HG03460 (cell line): ENCODE results near the gene ZNF429.
"Not testable (repeated sequence)": the region's sequence is repeated elsewhere in the genome, so short reads cannot be mapped to it uniquely, and the experiment has no call there.

ENCODE experiments used
- ATAC-seq: cut with Tn5 transposase; IDR thresholded peaks from one replicate; pipeline ENCODE4 v1.9.1; 2021; ENCODE audit not compliant: unreplicated experiment

ZNF429 gene

DNA sequence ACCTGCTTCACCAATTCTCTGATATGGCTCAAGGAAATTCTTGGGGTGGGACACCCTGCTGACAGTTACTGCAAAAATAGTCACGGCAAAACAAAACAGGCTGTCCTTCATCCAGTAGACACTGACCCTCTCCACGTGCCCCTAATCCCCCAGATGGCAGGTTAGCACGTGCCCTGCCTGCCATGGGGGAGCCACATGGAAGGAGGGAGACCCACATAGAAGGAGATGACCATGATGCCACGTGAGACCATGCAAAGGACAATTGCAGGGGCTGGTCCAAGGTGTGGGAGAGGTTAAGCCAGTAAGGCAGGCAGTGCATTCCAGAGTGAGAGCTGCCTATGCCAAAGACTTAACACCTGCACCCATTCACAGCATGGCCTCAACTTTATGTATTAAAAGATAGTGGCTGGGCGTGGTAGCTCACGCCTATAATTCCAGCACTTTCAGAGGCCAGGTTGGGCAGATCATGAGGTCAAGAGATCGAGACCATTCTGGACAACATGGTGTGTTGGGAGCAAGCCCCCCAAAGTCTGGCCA lies 82.7 kb downstream of the ZNF429 start:
- ATAC-seq, result no peak

DNA sequence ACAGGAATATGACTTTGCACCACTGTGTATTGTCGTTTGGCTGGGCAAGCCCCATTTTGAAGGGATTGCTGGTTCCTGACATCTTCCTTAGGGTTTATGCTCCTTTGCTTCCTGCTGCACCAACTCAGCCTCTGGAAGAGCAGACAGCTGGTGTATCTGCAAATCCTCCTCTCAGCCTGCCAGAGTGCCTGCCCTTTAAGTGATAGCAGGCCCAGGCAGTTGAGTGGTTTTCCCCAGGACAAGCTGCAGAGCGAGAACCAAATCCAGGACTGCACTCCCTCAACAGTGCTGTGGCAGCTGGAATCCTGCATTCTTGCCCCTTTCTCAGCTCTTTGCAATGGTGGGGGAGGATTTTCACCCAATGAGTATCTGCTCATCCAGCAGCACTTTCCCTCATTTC lies 85.5 kb downstream of the ZNF429 start:
- no peak for ATAC-seq

DNA sequence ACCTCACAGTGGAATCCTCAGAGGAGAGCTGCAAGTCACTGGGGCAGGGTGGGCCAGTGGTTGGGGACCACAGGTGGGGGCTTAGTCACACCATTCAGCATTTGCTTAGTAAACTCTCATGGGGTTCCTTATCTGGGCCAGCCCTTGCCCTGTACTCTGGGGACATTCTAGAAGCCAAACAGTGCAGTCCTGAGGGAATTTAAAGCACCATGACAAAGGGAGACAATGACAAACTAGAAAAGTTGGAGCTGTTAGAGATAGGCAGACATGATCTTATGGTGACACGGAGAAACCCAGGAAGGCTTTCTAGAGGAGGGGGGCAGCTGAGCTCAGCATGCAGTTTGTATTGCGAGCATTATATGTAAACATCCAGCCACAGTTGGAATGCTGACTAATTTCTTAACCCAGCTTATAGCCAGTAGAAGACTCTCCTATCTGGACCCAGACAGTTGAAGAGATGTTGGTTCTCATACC lies 87.6 kb downstream of the ZNF429 start:
- ATAC-seq, result no peak

DNA sequence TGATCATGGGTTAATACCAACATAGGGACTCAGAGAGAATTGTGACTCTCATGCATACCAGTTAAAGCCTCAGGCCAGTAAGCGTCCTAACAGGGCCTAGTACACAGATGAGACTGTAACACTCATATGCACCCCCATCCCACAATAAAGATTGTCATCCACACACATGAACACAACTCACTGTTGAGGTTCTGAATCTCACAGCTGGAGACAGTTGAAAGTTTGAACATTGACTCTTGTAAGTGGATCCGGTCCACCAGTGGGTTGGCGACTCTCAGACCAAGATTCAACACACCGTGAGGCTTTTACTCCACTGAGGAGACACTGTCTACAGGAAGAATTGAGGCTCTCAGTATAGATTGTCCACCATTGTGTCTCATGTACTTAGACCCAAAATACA lies 88.1 kb downstream of the ZNF429 start:
- ATAC-seq, result no peak

DNA sequence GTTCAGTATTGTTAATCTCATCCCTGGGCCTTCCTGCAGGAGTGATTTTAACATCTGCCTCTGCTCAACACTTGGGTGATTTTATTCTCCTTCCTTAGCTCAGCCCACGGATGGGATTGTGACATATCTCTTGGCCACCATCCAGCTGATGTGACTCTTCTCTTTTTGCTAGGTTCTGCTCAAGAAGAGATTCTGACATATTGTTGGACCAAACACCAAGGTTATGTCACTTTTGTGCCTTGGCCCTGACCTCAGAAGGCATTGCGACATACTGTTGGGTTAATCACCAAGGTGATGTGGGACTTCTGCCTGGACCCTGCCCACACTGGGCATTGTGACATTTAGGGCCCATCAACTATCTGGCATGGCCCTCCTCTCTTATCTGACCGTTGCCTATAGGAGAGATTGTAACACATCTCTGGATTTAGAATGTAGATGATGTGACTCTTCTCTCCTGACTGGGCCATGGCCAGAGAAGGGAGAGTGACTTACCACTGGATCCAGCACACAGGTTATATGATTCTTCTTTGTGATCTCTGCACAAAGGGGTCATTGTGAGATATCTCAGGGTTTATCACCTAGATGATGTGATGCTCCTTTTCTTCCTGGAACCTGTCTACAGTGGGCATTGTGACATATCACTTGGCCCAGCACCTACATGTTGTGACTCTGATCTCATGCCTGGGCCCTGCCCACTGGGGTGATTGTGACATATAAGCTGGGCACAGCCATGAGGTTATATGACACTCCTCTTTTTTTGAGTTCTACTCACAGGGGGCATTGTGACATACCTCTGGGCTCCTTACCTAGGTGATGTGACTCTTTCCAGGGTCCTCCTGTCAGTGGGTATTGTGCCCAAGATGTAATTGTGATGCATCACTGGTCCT lies 88.8 kb downstream of the ZNF429 start:
- ATAC-seq, result no peak

DNA sequence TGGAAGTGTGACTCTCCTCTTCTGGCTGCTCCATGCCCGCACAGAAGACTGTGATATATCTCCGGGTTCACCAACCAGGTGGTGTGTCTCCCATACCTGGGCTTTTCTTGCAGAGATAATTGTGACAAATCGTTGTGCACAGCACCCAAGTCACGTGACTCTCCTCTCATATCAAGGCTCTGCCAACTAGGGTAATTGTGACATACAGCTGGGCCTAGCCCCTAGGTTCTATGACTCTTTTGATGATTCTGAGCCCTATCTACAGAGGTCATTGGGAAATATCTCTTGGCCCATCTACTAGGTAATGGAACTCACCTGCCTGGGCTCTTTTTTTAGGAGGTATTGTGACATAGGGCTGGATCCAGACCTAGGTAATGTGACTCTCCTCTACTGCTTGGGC lies 89.8 kb downstream of the ZNF429 start:
- ATAC-seq, result no peak

DNA sequence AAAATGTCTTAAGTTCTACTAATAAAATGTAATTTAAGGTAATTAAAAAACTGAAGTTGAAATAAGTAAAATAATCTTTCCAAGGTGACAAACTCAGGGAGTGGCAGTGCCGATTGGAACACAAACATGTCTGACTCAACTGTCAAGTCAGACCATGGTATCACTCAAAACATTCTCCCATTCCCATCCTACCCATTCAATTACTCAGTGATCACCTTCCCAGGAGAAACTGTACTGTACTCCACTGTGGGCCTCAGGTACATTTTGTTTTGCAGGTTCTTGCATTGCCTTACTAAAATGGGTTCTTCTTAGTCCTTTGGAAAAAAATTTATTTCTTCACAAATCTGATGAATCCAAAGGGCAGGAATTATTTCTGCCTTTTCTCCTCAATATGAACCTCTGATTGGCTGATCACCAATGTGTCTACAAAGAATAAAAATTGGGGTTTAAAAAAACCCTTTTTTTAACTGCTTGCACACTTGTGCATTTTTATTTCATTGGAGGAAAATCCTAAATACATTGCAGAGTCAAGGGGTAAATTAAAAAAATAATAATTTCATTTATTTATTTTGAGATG lies 96.8 kb downstream of the ZNF429 start:
- no peak for ATAC-seq

DNA sequence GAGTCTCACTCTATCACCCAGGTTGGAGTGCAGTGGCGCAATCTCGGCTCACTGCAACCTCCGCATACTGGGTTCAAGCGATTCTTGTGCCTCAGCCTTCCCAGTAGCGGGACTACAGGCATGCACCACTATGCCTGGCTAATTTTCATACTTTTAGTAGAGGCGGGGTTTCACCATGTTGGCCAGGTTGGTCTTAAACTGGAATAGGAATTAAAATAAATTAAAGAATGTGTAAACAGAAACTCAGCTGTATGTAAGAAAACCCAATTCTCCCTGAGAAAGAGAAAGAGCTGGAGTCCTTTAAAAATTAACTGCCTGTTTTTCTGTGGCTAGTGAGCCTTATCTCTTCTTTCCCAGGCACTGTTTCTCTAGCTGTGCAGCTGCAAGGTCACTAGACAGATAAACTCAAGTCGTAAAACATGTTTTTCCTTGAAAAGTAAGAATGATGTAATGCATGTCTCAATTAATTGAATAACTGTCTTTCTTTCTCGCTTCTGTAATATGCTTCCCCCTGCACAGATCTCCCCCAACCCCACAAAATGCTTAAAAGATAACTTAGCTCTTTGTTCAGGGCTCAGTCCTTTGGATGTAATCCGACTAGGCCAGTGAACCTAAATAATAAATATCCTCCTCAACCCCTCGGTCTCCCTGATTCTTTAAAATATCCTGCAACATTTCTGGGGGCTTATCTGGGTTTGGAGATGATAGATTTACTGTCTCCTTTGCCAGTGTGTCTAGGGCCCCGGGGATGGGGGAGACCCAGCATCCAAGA lies 97.4 kb downstream of the ZNF429 start:
- not testable (repeated sequence) for ATAC-seq

DNA sequence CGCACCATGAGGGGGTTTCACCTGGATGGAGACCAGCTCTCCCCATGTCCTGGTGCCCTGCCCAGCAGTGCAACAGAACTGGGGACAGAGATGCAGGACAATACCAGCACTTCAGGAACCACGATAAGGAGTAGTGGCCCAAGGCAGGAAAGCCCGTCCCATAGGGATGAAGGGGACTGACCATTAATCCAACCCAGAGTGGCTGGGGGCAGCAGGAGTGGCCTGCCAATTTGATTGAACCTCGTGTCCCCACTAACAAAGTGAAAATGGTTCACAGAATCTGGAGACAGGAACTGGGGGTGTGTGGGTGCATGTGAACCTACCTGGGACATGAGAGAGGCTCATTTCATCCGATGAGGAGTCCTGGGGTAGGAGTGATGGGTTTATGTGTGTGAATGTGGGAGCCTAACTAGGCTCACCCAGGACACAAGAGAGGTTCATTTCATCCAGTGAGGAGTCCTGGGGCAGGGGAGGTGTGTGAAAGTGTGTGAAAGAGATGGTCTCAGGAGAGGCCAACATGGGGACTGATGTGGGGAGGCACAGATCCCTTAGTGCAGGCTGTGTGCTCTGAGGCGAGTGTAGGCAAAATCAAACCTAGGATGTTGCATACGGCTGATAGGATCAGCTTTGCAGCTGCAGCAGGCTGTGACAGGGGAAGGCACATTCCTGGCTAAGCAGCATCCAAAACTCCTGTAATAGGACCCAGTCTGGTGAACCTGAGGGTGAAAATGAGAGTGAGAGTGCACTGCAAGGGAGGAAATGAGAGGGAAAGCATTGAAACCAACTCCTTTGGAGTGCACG lies 98.2 kb downstream of the ZNF429 start:
- no peak for ATAC-seq

DNA sequence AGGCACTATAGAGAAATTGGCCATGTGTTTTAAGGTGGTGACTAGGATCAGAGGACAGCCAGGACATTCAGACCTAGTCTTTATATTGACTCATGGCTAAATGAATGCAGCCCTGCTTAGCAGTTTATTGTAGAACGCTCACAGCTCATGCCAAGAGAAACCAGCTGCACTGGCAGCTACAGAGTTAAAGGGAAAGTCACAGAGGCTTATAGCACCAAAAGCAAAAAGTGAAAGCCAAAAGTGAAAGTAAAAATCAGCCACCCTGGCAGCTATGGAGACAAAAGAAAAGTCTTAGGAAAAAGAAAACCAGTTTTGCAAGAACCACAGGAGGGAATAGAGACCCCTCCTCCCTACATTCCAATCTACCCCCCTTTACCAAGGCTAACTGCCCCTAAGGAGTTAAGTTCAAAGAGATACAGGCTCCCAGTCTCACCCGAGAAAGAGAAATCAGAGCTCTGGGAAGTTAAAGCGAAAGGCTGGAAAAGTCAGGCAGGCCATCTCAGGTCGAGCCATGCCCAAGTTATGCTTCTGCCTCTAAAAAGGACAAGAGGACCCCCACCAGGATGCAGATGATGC lies 99.0 kb downstream of the ZNF429 start:
- ATAC-seq, result no peak
